Aorta (tissue), 5 donors: ENCODE results near the gene SHLD2. TPM values are rescaled to one million over a fixed set of nuclear protein-coding genes. Genes with fewer than 3 reads are reported as not detected.

Source experiments
- ATAC-seq: fragments of 200-7000 bp; cut with Tn5 transposase; one replicate; pipeline ENCODE4 v1.9.1; 2022; ENCODE audit warnings: moderate library complexity; ENCODE audit not compliant: low FRiP score
- DNase-seq, 2 donors: peaks; one replicate each; pipeline ENCODE4 v3.0.0-alpha.2; 2020
- H3K27ac ChIP-seq, 2 donors: one replicate each; pipeline ENCODE4 v1.5.1; 2013; ENCODE audit warnings: low read length in 2 of 2, mild to moderate bottlenecking in 2 of 2, moderate library complexity in 2 of 2, control low read depth in 1 of 2, inconsistent platforms in 1 of 2, low read depth in 1 of 2
- H3K27me3 ChIP-seq, 2 donors: one replicate each; pipeline ENCODE4 v1.6.1; 2013; ENCODE audit warnings: control low read depth in 1 of 2, low read length in 1 of 2, mild to moderate bottlenecking in 1 of 2, moderate library complexity in 1 of 2; ENCODE audit not compliant: insufficient read depth in 2 of 2, control insufficient read depth in 1 of 2
- H3K36me3 ChIP-seq, 2 donors: one replicate each; pipeline ENCODE4 v1.6.1; 2013; ENCODE audit warnings: control low read depth in 1 of 2, low read length in 1 of 2, mild to moderate bottlenecking in 1 of 2; ENCODE audit not compliant: insufficient read depth in 2 of 2, control insufficient read depth in 1 of 2
- H3K4me1 ChIP-seq, 2 donors: one replicate each; pipeline ENCODE4 v1.6.1; 2013; ENCODE audit warnings: low read length in 2 of 2, control low read depth in 1 of 2, mild to moderate bottlenecking in 1 of 2, moderate library complexity in 1 of 2; ENCODE audit not compliant: insufficient read depth in 2 of 2, control insufficient read depth in 1 of 2
- H3K4me3 ChIP-seq, 2 donors: one replicate each; pipeline ENCODE4 v1.5.1; 2013; ENCODE audit warnings: low read length in 2 of 2, control low read depth in 1 of 2, mild to moderate bottlenecking in 1 of 2
- H3K9me3 ChIP-seq: one replicate; pipeline ENCODE4 v1.6.1; 2013; ENCODE audit warnings: mild to moderate bottlenecking, low read length; ENCODE audit not compliant: control insufficient read depth
- WGBS, 2 donors: extraction: QIAGEN DNeasy Blood & Tissue Kit; methylation state at CpG; one replicate each; pipeline ENCODE4 v1.1.7; 2013; 5-methylcytosine and 5-hydroxymethylcytosine counted together
- intact Hi-C, 2 donors: fragments of 100-400 bp; cut with DNase I; formaldehyde crosslinking; loops; one replicate each; pipeline versions ENCODE4 v1.14.2 to v1.15.0; 2022
- long read RNA-seq, 2 donors: library from polyadenylated mRNA; unstranded; transcript quantifications; one replicate each; pipeline ENCODE4 v2.0.0, GENCODE V29; 2020 to 2021
- polyA plus RNA-seq, 2 donors: library from polyadenylated mRNA; stranded (reverse); fragments of 200-250 nt; gene quantifications; one replicate each; pipeline ENCODE4 v1.2.3, GENCODE V29; 2013
- total RNA-seq, 2 donors: library from RNA; stranded (reverse); fragmentation: NEBNext Ultra II Directional; extraction: Animal tissue kit (Norgen Biotek cat#: 25700); gene quantifications; one replicate each; pipeline ENCODE4 v1.2.1, GENCODE V29; 2021
- donor health status: healthy with polysubstance abuse.
- donor health status: Bipolar disorder and iron deficiency.
- donor health status: DM: no; HTN: no; CAD: no.
- donor health status: DM: no; HTN: no; CAD: no.
- donor health status: DM: yes; HTN: yes; CAD: no.

SHLD2 gene
- total RNA-seq (10 to 100 TPM; 18.7 to 24.2 TPM), polyA plus RNA-seq (10 to 100 TPM; 15.6 to 24.5 TPM)
- long read RNA-seq, donor 1, partial matches to known transcripts = 4 of 9 reads
- long read RNA-seq, donor 1, other reads (novel, unspliced or antisense) = 5 of 9 reads
- long read RNA-seq, donor 2, partial matches to known transcripts = 4 of 19 reads
- long read RNA-seq, donor 2, other reads (novel, unspliced or antisense) = 10 of 19 reads

GRCh38 chr10:87094373-87095235, at the start of gene SHLD2, which contains the start of gene GLUD1:
TSS of gene SHLD2 (plus strand) at chr10:87095206. CDS start at chr10:87151355, 56,149 bp downstream.
TSS of gene GLUD1 (minus strand) at chr10:87094843. CDS start at chr10:87094769, 74 bp downstream.
- DNase-seq (peak; percentile 97), ATAC-seq (peak; percentile 92)
- no peaks in the 10 kb centered on the region for H3K9me3 ChIP-seq
- peak within 1 kb of the TSS; percentile 79 to 91 for H3K27ac ChIP-seq
- no peaks in the 10 kb centered on the region for H3K36me3 ChIP-seq
- H3K4me1 ChIP-seq = peaks cover 0 to 1% of the 10 kb centered on the region in 2 donors
- no peaks in the 10 kb centered on the region for H3K27me3 ChIP-seq
- intact Hi-C loops = loop anchor here in 1 of 2 donors (2.0 kb wide), 1 partner anchor 124 kb away; no protein-coding TSS in a partner anchor
- 1% methylated on average over 59 to 111 of the region's 111 CpGs for WGBS, 2 donors
- H3K4me3 ChIP-seq = peak within 1 kb of the TSS; percentile 72 to 88

GRCh38 chr10:87045434-87045938, 49.5 kb upstream of the SHLD2 start:
- intact Hi-C loops = no loop called here
- no peak for ATAC-seq
- Histone ChIP-seq H3K27me3 (no peaks in the 10 kb centered on the region), H3K9me3 (no peaks in the 10 kb centered on the region), H3K27ac (no peak overlapping the region), H3K4me1 (no peaks in the 10 kb centered on the region), H3K36me3 (peaks cover 0 to 2% of the 10 kb centered on the region in 2 donors), H3K4me3 (no peak overlapping the region)
- 96 to 99% methylated on average over 6 of the region's 6 CpGs for WGBS, 2 donors
- no peak for DNase-seq

- ATAC-seq = peak; percentile 53
- H3K4me1 ChIP-seq = no peaks in the 10 kb centered on the region
- no peak overlapping the region for H3K27ac ChIP-seq
- DNase-seq = no peak
- H3K36me3 ChIP-seq = peaks cover 2% of the 10 kb centered on the region in 2 donors
- intact Hi-C loops = no loop called here
- no peak overlapping the region for H3K4me3 ChIP-seq
- H3K27me3 ChIP-seq = no peaks in the 10 kb centered on the region
- H3K9me3 ChIP-seq = no peaks in the 10 kb centered on the region
- 15 to 18% methylated on average over 3 of the region's 3 CpGs for WGBS, 2 donors
These were observed 41.9 kb upstream of the SHLD2 start for GRCh38 chr10:87053111-87053510.

GRCh38 chr10:87053577-87054181, 41.3 kb upstream of the SHLD2 start:
- 92 to 94% methylated on average over 7 of the region's 7 CpGs for WGBS, 2 donors
- Histone ChIP-seq H3K4me1 (no peaks in the 10 kb centered on the region), H3K9me3 (no peaks in the 10 kb centered on the region), H3K4me3 (no peak overlapping the region), H3K36me3 (peaks cover 2% of the 10 kb centered on the region in 2 donors), H3K27me3 (no peaks in the 10 kb centered on the region), H3K27ac (no peak overlapping the region)
- ATAC-seq (no peak), DNase-seq (no peak)
- intact Hi-C loops = no loop called here

GRCh38 chr10:87054373-87055295, 40.4 kb upstream of the SHLD2 start:
- no peak overlapping the region for H3K27ac ChIP-seq
- WGBS, 2 donors = 80% methylated on average over 7 of the region's 7 CpGs
- H3K36me3 ChIP-seq = peaks cover 2% of the 10 kb centered on the region in 2 donors
- DNase-seq (no peak), ATAC-seq (peak; percentile 56)
- no peaks in the 10 kb centered on the region for H3K9me3 ChIP-seq
- intact Hi-C loops = no loop called here
- no peaks in the 10 kb centered on the region for H3K4me1 ChIP-seq
- no peak overlapping the region for H3K4me3 ChIP-seq
- no peaks in the 10 kb centered on the region for H3K27me3 ChIP-seq

- H3K4me1 ChIP-seq = no peaks in the 10 kb centered on the region
- intact Hi-C loops = no loop called here
- 37 to 50% methylated on average over 1 of the region's 1 CpG for WGBS, 2 donors
- no peaks in the 10 kb centered on the region for H3K27me3 ChIP-seq
- ATAC-seq = no peak
- H3K4me3 ChIP-seq = no peak overlapping the region
- H3K27ac ChIP-seq = no peak overlapping the region
- no peaks in the 10 kb centered on the region for H3K9me3 ChIP-seq
- peaks cover 2% of the 10 kb centered on the region in 2 donors for H3K36me3 ChIP-seq
- DNase-seq = no peak
These were observed 36.8 kb upstream of the SHLD2 start for GRCh38 chr10:87058171-87058570.

GRCh38 chr10:87059401-87059800, 35.6 kb upstream of the SHLD2 start:
- H3K4me1 ChIP-seq = no peaks in the 10 kb centered on the region
- ATAC-seq (no peak), DNase-seq (no peak)
- no peak overlapping the region for H3K27ac ChIP-seq
- intact Hi-C loops = no loop called here
- 99 to 100% methylated on average over 1 of the region's 1 CpG for WGBS, 2 donors
- no peaks in the 10 kb centered on the region for H3K9me3 ChIP-seq
- no peaks in the 10 kb centered on the region for H3K27me3 ChIP-seq
- H3K36me3 ChIP-seq = peaks cover 2% of the 10 kb centered on the region in 2 donors
- H3K4me3 ChIP-seq = no peak overlapping the region
